ENCODE measurements around the gene DUSP28. TPM values are rescaled to one million over a fixed set of nuclear protein-coding genes. Genes with fewer than 3 reads are reported as not detected.

DUSP28 gene
- total and polyA plus RNA-seq, 2 of the 8 experiments (the other 6 are each of a cell fraction or from before 2014, with no cell fraction given) = 2.1 to 2.3 TPM

- Histone ChIP-seq H4K20me1 (replicated peaks in 1 of 2; ENCODE audit: control insufficient read depth in 1 of 2, insufficient read depth in 2 of 2, low read length in 2 of 2) (peaks cover 3 to 28% of the 10 kb centered on the region in 2 experiments), H3K27ac (ENCODE audit: low read depth, low read length) (no peak overlapping the region), H3K9me3 (ENCODE audit: insufficient read depth in 2 of 2, low read depth in 1 of 2, low read length in 1 of 2) (no peaks in the 10 kb centered on the region), H3K4me2 (ENCODE audit: insufficient read depth in 1 of 2, low read depth in 2 of 2, low read length in 2 of 2) (no peak overlapping the region), H3K79me1 (ENCODE audit: low read depth, low read length) (peaks cover 17% of the 10 kb centered on the region), H3K4ac (replicated peaks; ENCODE audit: insufficient read length, low read depth, low read length) (no peak overlapping the region), H4K8ac (ENCODE audit: extremely low read depth, insufficient read depth, low read length) (no peak overlapping the region), H2BK15ac (ENCODE audit: low read length) (no peak overlapping the region), H2AK5ac (ENCODE audit: low read depth, low read length) (no peak overlapping the region), H2BK5ac (ENCODE audit: low read depth, low read length) (no peak overlapping the region), H3K18ac (ENCODE audit: extremely low read depth, low read length) (no peak overlapping the region), H2BK12ac (ENCODE audit: low read depth, low read length) (no peak overlapping the region), H3K23me2 (ENCODE audit: low read depth, low read length) (peaks cover 12% of the 10 kb centered on the region; the same call in 1 of the 2 replicates), H3K4me3 (ENCODE audit: extremely low read depth in 1 of 4, insufficient read depth in 2 of 4, low read depth in 3 of 4, low read length in 4 of 4) (no peak overlapping the region), H3K9ac (replicated peaks in 1 of 4; ENCODE audit: extremely low read depth in 1 of 4, low read depth in 3 of 4, low read length in 3 of 4) (no peak overlapping the region), H3K79me2 (ENCODE audit: control insufficient read depth in 1 of 2, insufficient read depth in 2 of 2, low read length in 2 of 2) (peaks cover 4 to 40% of the 10 kb centered on the region in 2 experiments; a peak in 3 of 4 replicates), H3K27me3 (replicated peaks in 1 of 4; ENCODE audit: control insufficient read depth in 3 of 4, extremely low read depth in 1 of 4, insufficient read depth in 3 of 4, low read length in 3 of 4) (no peaks in the 10 kb centered on the region), H4K5ac (ENCODE audit: insufficient read length, low read depth, low read length) (no peak overlapping the region), H3K56ac (replicated peaks; ENCODE audit: insufficient read length, low read depth, low read length) (no peak overlapping the region), H2BK120ac (replicated peaks; ENCODE audit: low read depth, low read length) (no peak overlapping the region), H2AFZ (ENCODE audit: low read length) (no peak overlapping the region), H3K36me3 (ENCODE audit: control insufficient read depth in 2 of 4, insufficient read depth in 4 of 4, low read length in 3 of 4) (peaks cover 0 to 8% (median 6%) of the 10 kb centered on the region in 4 experiments; a peak in 4 of 8 replicates), H2BK20ac (ENCODE audit: low read length) (no peak overlapping the region), H3K14ac (ENCODE audit: insufficient read length) (no peak overlapping the region), H3K4me1 (replicated peaks in 1 of 4; ENCODE audit: control insufficient read depth in 3 of 4, insufficient read depth in 4 of 4, low read length in 3 of 4) (peaks cover 0 to 10% (median 9%) of the 10 kb centered on the region in 4 experiments; a peak in 5 of 7 replicates), H3K23ac (ENCODE audit: insufficient read length) (no peak overlapping the region), H4K91ac (replicated peaks; ENCODE audit: insufficient read length, low read length) (no peak overlapping the region)
- no peak for DNase-seq (ENCODE audit: low read depth in 1 of 2, low spot score in 2 of 2)
- CTCF ChIA-PET (ENCODE audit: partially characterized antibody) = interaction anchor here (1.2 to 5.1 kb wide), 3 partner anchors 12 to 26 kb away, joined by 3 to 37 read pairs (median 3); no protein-coding TSS in a partner anchor
- no peak for FAIRE-seq
- 88% methylated on average over 16 of the region's 16 CpGs; no CpG with 5 or more reads in 1 of the 2 experiments for WGBS, 2 experiments (ENCODE audit: extremely low coverage in 1 of 2, insufficient coverage in 1 of 2, insufficient read length in 1 of 2, insufficient replicate concordance in 2 of 2, low coverage in 1 of 2, low lambda C conversion rate in 2 of 2, missing lambda C conversion rate in 1 of 2)
- POLR2A ChIA-PET (ENCODE audit: partially characterized antibody) = interaction anchor here (1.1 to 1.5 kb wide), 2 partner anchors 10 to 24 kb away, joined by 3 to 4 read pairs; no protein-coding TSS in a partner anchor
Observed at GRCh38 chr2:240589850-240590525, 29.8 kb downstream of the DUSP28 start.

All from H1 (cell line).